CD4-positive, alpha-beta T cell (primary cell): Measurements from ENCODE around the gene FKBP15. TPM values are rescaled to one million over a fixed set of nuclear protein-coding genes. Genes with fewer than 3 reads are reported as not detected.
"Not testable (repeated sequence)": the region's sequence is repeated elsewhere in the genome, so short reads cannot be mapped to it uniquely, and the experiment has no call there.

Experiments used
- ATAC-seq: fragments of 200-7000 bp; cut with Tn5 transposase; one replicate; pipeline ENCODE4 v1.10.0; 2022; ENCODE audit warnings: mild to moderate bottlenecking; ENCODE audit not compliant: poor library complexity
- CTCF ChIA-PET: fragments of 350-600 bp; sonication (Branson Sonifier 250); formaldehyde crosslinking; loops from one replicate; lab custom pipeline; 2021; ENCODE audit warnings: antibody characterized with exemption, inconsistent platforms; lab: Charles Lee
- POLR2A ChIA-PET: fragments of 350-600 bp; sonication (Branson Sonifier 250); formaldehyde crosslinking; loops from one replicate; lab custom pipeline; 2021; ENCODE audit warnings: antibody characterized with exemption, inconsistent platforms; lab: Charles Lee
- DNase-seq, 14 experiments: peaks; one replicate each; pipeline ENCODE4 v3.0.0-alpha.2; 2013 to 2020; ENCODE audit warnings: mixed read lengths in 2 of 14
- H3K27ac ChIP-seq, 2 donors: one replicate each; pipeline versions ENCODE4 v1.5.1 to v1.7.0; 2013; ENCODE audit warnings: low read length in 2 of 2, low read depth in 1 of 2, mild to moderate bottlenecking in 1 of 2
- H3K27me3 ChIP-seq, 2 experiments: 1 replicate in 1 of 2; 2 replicates in 1 of 2; pipeline versions ENCODE4 v1.6.1 to v1.7.0; 2013; ENCODE audit warnings: low read length in 2 of 2, control low read depth in 1 of 2, mild to moderate bottlenecking in 1 of 2, moderate library complexity in 1 of 2; ENCODE audit not compliant: insufficient read depth in 2 of 2, control insufficient read depth in 1 of 2
- H3K36me3 ChIP-seq: one replicate; pipeline ENCODE4 v1.6.1; 2013; ENCODE audit warnings: low read length, control low read depth; ENCODE audit not compliant: insufficient read depth
- H3K4me1 ChIP-seq: one replicate; pipeline ENCODE4 v1.6.1; 2013; ENCODE audit warnings: low read length, control low read depth; ENCODE audit not compliant: insufficient read depth
- H3K4me3 ChIP-seq: one replicate; pipeline ENCODE4 v1.5.1; 2013; ENCODE audit warnings: mild to moderate bottlenecking, low read length, moderate library complexity
- H3K9me3 ChIP-seq, 2 experiments: 1 replicate in 1 of 2; 2 replicates in 1 of 2; pipeline versions ENCODE4 v1.6.1 to v1.7.0; 2013; ENCODE audit warnings: low read length in 2 of 2, mild to moderate bottlenecking in 2 of 2, control low read depth in 1 of 2, moderate library complexity in 1 of 2; ENCODE audit not compliant: control insufficient read depth in 1 of 2, insufficient read depth in 1 of 2
- H3K27ac Mint-ChIP-seq: one replicate; pipeline ENCODE4 v1.8.0; 2020; ENCODE audit warnings: mixed read lengths
- H3K27me3 Mint-ChIP-seq: one replicate; pipeline ENCODE4 v1.8.0; 2021; ENCODE audit warnings: mixed read lengths
- H3K36me3 Mint-ChIP-seq: one replicate; pipeline ENCODE4 v1.8.0; 2021; ENCODE audit warnings: low read depth, mixed read lengths
- H3K4me1 Mint-ChIP-seq: one replicate; pipeline ENCODE4 v1.8.0; 2021; ENCODE audit warnings: low read depth, mixed read lengths
- H3K4me3 Mint-ChIP-seq: one replicate; pipeline ENCODE4 v1.8.0; 2020; ENCODE audit warnings: mild to moderate bottlenecking, mixed read lengths
- H3K9me3 Mint-ChIP-seq: one replicate; pipeline ENCODE4 v1.8.0; 2020; ENCODE audit warnings: mixed read lengths
- intact Hi-C, 2 experiments: fragments of 100-400 bp; cut with DNase I in 1 of 2; cut with micrococcal nuclease in 1 of 2; formaldehyde crosslinking; loops; one replicate each; pipeline versions ENCODE4 v1.15.1 to v1.9.0; 2023 to 2025; cut with DNase I, micrococcal nuclease
- total RNA-seq, 174 experiments: library from RNA in 2 of 174; stranded (reverse) in 2 of 174; gene quantifications; one replicate each; pipeline ENCODE4 v1.2.3 and lab custom pipeline; 2021 to 2026
- TF ChIP-seq, protein P1 (sequence below): fragments of 200-600 bp; IDR thresholded peaks from one replicate; pipeline ENCODE4 v1.8.0; 2022; ENCODE audit warnings: antibody characterized with exemption, mild to moderate bottlenecking

The FKBP15 gene
- total RNA-seq, 2 experiments from 2014 or later, result 11.9 to 14.2 TPM

DNA sequence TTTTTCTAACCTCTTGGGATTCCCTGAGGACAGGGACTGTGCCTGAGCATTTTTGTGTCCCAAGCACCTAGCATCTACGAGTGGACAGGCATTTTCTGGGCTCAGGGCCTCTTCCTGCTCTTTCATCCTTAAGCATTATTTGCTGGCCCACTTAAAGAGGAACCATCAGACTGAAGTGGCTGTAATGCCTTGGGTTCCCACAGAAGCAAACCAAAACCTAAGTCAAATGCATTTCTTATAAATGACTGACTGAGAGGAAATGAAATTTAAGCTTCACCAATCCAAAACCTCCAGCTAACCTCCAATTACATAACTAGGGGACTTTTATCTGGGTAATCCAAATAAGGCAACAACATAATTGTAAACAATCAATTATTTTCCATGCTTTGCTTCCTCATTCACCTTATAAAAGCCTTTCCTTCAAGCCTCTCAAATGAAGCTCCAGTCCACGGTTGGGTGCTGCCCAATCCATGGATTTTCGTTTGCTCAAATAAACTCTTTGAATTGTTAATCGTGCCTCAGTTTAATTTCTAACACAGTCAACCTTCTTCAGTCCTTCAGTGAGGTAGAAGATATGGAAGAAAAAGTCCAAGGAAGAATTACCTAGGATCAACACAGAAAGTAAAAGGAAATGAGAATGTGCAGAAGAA, 95.6 kb downstream of the FKBP15 start:
- H3K4me1 Mint-ChIP-seq, result no peaks in the 10 kb centered on the region
- intact Hi-C loops, result no loop called here
- DNase-seq (no peak), ATAC-seq (no peak)
- H3K9me3 Mint-ChIP-seq, result no peaks in the 10 kb centered on the region
- no peak overlapping the region for H3K27ac Mint-ChIP-seq
- Histone ChIP-seq H3K27me3 (peaks cover 8% of the 10 kb centered on the region in 2 experiments), H3K27ac (no peak overlapping the region), H3K9me3 (no peaks in the 10 kb centered on the region), H3K36me3 (no peaks in the 10 kb centered on the region), H3K4me1 (no peaks in the 10 kb centered on the region), H3K4me3 (no peak overlapping the region)
- CTCF ChIA-PET, result no interaction called here
- H3K27me3 Mint-ChIP-seq, result peaks cover 37% of the 10 kb centered on the region
- H3K36me3 Mint-ChIP-seq, result no peaks in the 10 kb centered on the region
- TF ChIP-seq, protein P1, sequence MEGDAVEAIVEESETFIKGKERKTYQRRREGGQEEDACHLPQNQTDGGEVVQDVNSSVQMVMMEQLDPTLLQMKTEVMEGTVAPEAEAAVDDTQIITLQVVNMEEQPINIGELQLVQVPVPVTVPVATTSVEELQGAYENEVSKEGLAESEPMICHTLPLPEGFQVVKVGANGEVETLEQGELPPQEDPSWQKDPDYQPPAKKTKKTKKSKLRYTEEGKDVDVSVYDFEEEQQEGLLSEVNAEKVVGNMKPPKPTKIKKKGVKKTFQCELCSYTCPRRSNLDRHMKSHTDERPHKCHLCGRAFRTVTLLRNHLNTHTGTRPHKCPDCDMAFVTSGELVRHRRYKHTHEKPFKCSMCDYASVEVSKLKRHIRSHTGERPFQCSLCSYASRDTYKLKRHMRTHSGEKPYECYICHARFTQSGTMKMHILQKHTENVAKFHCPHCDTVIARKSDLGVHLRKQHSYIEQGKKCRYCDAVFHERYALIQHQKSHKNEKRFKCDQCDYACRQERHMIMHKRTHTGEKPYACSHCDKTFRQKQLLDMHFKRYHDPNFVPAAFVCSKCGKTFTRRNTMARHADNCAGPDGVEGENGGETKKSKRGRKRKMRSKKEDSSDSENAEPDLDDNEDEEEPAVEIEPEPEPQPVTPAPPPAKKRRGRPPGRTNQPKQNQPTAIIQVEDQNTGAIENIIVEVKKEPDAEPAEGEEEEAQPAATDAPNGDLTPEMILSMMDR, result no peak
- no peak overlapping the region for H3K4me3 Mint-ChIP-seq
- POLR2A ChIA-PET, result no interaction called here

DNA sequence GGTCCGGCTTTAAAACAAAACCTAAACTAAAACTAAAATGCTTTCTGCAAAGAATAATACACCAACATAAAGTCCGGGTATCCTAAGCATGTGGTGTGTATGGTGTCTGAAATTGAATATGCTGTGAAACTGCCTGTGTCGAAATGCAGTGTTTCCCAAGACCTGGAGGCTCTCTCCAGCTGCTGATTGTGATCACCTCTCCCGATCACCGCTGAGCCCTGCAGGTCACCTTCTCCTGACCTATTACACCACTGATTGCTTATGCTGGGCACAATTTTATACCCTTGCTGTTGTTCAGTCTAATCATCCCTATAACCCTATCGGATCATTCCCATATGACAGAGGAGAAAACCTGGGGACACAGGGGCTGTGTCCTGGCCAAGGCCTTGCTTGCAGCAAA, 102.2 kb downstream of the FKBP15 start:
- DNase-seq, H3K4me1 Mint-ChIP-seq, ATAC-seq, H3K9me3 ChIP-seq, H3K36me3 ChIP-seq, H3K27me3 Mint-ChIP-seq, H3K27ac Mint-ChIP-seq, H3K36me3 Mint-ChIP-seq, H3K4me3 ChIP-seq, intact Hi-C loops, H3K4me1 ChIP-seq, CTCF ChIA-PET, H3K27ac ChIP-seq, H3K9me3 Mint-ChIP-seq, H3K27me3 ChIP-seq, H3K4me3 Mint-ChIP-seq, POLR2A ChIA-PET: not testable (repeated sequence)

Other genes with a start within 250 kb of the FKBP15 start
- gene ZNF883, start 209.1 kb downstream of the FKBP15 start, total RNA-seq, result under 1 TPM; 0.30 to 0.31 TPM
- under 1 TPM; 0.39 to 0.55 TPM for gene ZFP37, start 164.6 kb downstream of the FKBP15 start, total RNA-seq
- gene SLC31A2, start 70.3 kb downstream of the FKBP15 start, total RNA-seq, result 1 to 10 TPM; 4.8 to 5.4 TPM
- gene SLC31A1, start 267 bp upstream of the FKBP15 start, total RNA-seq, result 10 to 100 TPM; 12.1 to 12.3 TPM
- gene CDC26, start 54.3 kb upstream of the FKBP15 start, total RNA-seq, result 10 to 100 TPM; 15.8 to 18.0 TPM
- gene PRPF4, start 54.4 kb upstream of the FKBP15 start, total RNA-seq, result 10 to 100 TPM; 23.4 to 25.5 TPM
- under 1 TPM in 1 of 2 experiments, not detected in 1; 0.44 TPM for gene RNF183, start 82.1 kb upstream of the FKBP15 start, total RNA-seq
- gene WDR31, start 119.0 kb upstream of the FKBP15 start, total RNA-seq, result under 1 TPM; 0.14 to 0.22 TPM
- gene BSPRY, start 128.3 kb upstream of the FKBP15 start, total RNA-seq, result not detected
- gene HDHD3, start 155.7 kb upstream of the FKBP15 start, total RNA-seq, result 10 to 100 TPM; 12.8 to 13.2 TPM
- 10 to 100 TPM; 14.5 to 15.0 TPM for gene ALAD, start 180.0 kb upstream of the FKBP15 start, total RNA-seq
- 10 to 100 TPM; 63.6 to 64.9 TPM for gene POLE3, start 189.4 kb upstream of the FKBP15 start, total RNA-seq
- gene C9orf43, start 189.5 kb upstream of the FKBP15 start, total RNA-seq, result under 1 TPM; 0.60 to 0.95 TPM
- gene RGS3, start 242.4 kb upstream of the FKBP15 start, total RNA-seq, result 1 to 10 TPM; 6.1 to 7.5 TPM